ENCODE results near the gene PLA2G15. TPM values are rescaled to one million over a fixed set of nuclear protein-coding genes. Genes with fewer than 3 reads are reported as not detected.

PLA2G15 gene
- total and polyA plus RNA-seq, 2 of the 13 experiments (the other 11 are each of a cell fraction or from before 2014, with no cell fraction given) = 14.4 to 23.7 TPM

DNA sequence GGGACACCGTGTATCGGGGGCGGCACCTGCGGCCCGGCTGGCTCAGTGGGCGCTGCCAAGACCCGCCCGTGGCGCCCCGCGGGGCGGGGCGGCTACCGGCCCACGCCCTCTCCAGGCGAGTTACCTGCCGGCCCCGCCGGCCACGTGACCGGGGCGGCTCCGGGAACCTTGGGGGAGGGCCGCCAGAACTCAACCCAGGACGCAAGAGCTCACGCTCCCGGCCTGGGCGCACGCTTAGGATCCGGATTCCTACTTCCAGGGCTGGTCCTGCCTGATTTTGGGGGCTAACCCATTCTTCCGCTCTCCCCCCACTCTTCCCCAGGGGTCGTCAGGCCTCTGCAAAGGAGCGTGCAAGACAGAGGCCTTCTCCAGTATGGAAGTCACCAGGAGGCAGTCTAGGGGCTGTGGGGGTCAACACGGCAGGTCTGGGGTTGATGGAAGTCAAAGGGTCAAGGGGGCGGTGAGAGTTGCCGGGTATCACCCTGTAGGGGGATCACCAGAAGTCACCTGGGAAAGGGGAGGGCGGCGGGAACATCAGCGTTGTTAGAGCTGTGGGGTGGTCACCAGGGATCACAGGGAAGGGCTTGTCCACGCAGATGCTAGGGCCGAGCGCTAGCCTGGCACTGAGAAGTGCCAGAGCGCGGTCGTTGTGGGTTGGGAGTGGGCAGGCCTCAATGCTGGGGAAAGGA is 8.9 kb upstream of the PLA2G15 start (continued):
- no peak for TF ChIP-seq ADNP (CRISPR knock-in tag; IDR thresholded peaks at IDR 0.05)
- no peak; the same call in 1 of the 2 replicates for TF ChIP-seq BORCS8-MEF2B (CRISPR knock-in tag; IDR thresholded peaks at IDR 0.05)
- TF ChIP-seq, protein P1, sequence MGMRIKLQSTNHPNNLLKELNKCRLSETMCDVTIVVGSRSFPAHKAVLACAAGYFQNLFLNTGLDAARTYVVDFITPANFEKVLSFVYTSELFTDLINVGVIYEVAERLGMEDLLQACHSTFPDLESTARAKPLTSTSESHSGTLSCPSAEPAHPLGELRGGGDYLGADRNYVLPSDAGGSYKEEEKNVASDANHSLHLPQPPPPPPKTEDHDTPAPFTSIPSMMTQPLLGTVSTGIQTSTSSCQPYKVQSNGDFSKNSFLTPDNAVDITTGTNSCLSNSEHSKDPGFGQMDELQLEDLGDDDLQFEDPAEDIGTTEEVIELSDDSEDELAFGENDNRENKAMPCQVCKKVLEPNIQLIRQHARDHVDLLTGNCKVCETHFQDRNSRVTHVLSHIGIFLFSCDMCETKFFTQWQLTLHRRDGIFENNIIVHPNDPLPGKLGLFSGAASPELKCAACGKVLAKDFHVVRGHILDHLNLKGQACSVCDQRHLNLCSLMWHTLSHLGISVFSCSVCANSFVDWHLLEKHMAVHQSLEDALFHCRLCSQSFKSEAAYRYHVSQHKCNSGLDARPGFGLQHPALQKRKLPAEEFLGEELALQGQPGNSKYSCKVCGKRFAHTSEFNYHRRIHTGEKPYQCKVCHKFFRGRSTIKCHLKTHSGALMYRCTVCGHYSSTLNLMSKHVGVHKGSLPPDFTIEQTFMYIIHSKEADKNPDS (CRISPR knock-in tag; IDR thresholded peaks at IDR 0.05) = no peak
- no peak for TF ChIP-seq SIN3B (IDR thresholded peaks at IDR 0.05; ENCODE audit: low read length)
- TF ChIP-seq, protein P2, sequence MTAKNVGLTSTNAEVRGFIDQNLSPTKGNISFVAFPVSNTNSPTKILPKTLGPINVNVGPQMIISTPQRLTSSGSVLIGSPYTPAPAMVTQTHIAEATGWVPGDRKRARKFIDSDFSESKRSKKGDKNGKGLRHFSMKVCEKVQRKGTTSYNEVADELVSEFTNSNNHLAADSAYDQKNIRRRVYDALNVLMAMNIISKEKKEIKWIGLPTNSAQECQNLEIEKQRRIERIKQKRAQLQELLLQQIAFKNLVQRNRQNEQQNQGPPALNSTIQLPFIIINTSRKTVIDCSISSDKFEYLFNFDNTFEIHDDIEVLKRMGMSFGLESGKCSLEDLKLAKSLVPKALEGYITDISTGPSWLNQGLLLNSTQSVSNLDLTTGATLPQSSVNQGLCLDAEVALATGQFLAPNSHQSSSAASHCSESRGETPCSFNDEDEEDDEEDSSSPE (CRISPR knock-in tag; IDR thresholded peaks at IDR 0.05) = peak; percentile 42; the same call in 1 of the 2 replicates
- TF ChIP-seq RARG (CRISPR knock-in tag; IDR thresholded peaks at IDR 0.05; ENCODE audit: low read depth) = peak; percentile 95; the same call in 1 of the 2 replicates
- no peak for TF ChIP-seq ZSCAN25 (CRISPR knock-in tag; IDR thresholded peaks at IDR 0.05)
- TF ChIP-seq, protein P3, sequence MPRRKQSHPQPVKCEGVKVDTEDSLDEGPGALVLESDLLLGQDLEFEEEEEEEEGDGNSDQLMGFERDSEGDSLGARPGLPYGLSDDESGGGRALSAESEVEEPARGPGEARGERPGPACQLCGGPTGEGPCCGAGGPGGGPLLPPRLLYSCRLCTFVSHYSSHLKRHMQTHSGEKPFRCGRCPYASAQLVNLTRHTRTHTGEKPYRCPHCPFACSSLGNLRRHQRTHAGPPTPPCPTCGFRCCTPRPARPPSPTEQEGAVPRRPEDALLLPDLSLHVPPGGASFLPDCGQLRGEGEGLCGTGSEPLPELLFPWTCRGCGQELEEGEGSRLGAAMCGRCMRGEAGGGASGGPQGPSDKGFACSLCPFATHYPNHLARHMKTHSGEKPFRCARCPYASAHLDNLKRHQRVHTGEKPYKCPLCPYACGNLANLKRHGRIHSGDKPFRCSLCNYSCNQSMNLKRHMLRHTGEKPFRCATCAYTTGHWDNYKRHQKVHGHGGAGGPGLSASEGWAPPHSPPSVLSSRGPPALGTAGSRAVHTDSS (CRISPR knock-in tag; conservative IDR thresholded peaks at IDR 0.05) = 0 out of 2 replicates have a peak, but pooled peaks have one; percentile 78
- TF ChIP-seq SALL2 (CRISPR knock-in tag; IDR thresholded peaks at IDR 0.05) = no peak; the same call in 1 of the 2 replicates
- TF ChIP-seq, protein P4, sequence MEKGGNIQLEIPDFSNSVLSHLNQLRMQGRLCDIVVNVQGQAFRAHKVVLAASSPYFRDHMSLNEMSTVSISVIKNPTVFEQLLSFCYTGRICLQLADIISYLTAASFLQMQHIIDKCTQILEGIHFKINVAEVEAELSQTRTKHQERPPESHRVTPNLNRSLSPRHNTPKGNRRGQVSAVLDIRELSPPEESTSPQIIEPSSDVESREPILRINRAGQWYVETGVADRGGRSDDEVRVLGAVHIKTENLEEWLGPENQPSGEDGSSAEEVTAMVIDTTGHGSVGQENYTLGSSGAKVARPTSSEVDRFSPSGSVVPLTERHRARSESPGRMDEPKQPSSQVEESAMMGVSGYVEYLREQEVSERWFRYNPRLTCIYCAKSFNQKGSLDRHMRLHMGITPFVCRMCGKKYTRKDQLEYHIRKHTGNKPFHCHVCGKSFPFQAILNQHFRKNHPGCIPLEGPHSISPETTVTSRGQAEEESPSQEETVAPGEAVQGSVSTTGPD (CRISPR knock-in tag; IDR thresholded peaks at IDR 0.05) = no peak
- no peak for TF ChIP-seq FOXA1 (IDR thresholded peaks at IDR 0.05)
- TF ChIP-seq FOXA1 (CRISPR knock-in tag; IDR thresholded peaks at IDR 0.05) = no peak; the same call in 1 of the 2 replicates
- peak; percentile 90; the same call in 1 of the 2 replicates for TF ChIP-seq ISX (CRISPR knock-in tag; conservative IDR thresholded peaks at IDR 0.05)
- peak; percentile 76 for TF ChIP-seq ZNF225 (CRISPR knock-in tag; IDR thresholded peaks at IDR 0.05)
- no peak for TF ChIP-seq ZNF564 (CRISPR knock-in tag; IDR thresholded peaks at IDR 0.05)
- TF ChIP-seq, protein P5, sequence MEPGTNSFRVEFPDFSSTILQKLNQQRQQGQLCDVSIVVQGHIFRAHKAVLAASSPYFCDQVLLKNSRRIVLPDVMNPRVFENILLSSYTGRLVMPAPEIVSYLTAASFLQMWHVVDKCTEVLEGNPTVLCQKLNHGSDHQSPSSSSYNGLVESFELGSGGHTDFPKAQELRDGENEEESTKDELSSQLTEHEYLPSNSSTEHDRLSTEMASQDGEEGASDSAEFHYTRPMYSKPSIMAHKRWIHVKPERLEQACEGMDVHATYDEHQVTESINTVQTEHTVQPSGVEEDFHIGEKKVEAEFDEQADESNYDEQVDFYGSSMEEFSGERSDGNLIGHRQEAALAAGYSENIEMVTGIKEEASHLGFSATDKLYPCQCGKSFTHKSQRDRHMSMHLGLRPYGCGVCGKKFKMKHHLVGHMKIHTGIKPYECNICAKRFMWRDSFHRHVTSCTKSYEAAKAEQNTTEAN (CRISPR knock-in tag; conservative IDR thresholded peaks at IDR 0.05) = peak; percentile 57; the same call in 1 of the 2 replicates
- 0 out of 2 replicates have a peak, but pooled peaks have one; percentile 11 for TF ChIP-seq HOXA9 (CRISPR knock-in tag; IDR thresholded peaks at IDR 0.05; ENCODE audit: borderline replicate concordance)
- no peak for TF ChIP-seq ONECUT2 (CRISPR knock-in tag; IDR thresholded peaks at IDR 0.05)
- no peak for TF ChIP-seq GATAD1 (CRISPR knock-in tag; IDR thresholded peaks at IDR 0.05)
- TF ChIP-seq ZNF768 (CRISPR knock-in tag; IDR thresholded peaks at IDR 0.05) = no peak
- TF ChIP-seq SMAD9 (CRISPR knock-in tag; IDR thresholded peaks at IDR 0.05) = no peak

All from HepG2 (cell line).